Measurements from ENCODE around the gene TAP2. TPM values are rescaled to one million over a fixed set of nuclear protein-coding genes. Genes with fewer than 3 reads are reported as not detected.

TAP2 gene
- total and polyA plus RNA-seq, 2 experiments from 2014 or later: 4.9 to 102 TPM

GRCh38 chr6:32792901-32793435 lies 45.6 kb downstream of the TAP2 start (continued):
- TF ChIP-seq CTCF (conservative IDR thresholded peaks at IDR 0.05; ENCODE audit: low read depth in 2 of 2): no peak

GRCh38 chr6:32790306-32790705 lies 48.2 kb downstream of the TAP2 start:
- Mint-ChIP-seq H3K27me3 (ENCODE audit: insufficient read depth, low read depth, poor library complexity) (no peaks in the 10 kb centered on the region), H3K9me3 (no peaks in the 10 kb centered on the region), H3K4me3 (no peak overlapping the region), H3K27ac (no peak overlapping the region), H3K4me1 (peaks cover 7% of the 10 kb centered on the region; the same call in 2 of the 3 replicates), H3K36me3 (ENCODE audit: low read depth) (no peaks in the 10 kb centered on the region)
- Histone ChIP-seq H3F3A (replicated peaks; ENCODE audit: low read depth) (no peaks in the 10 kb centered on the region), H3K9me2 (ENCODE audit: insufficient read depth) (no peaks in the 10 kb centered on the region), H3K36me3 (ENCODE audit: insufficient read depth) (no peaks in the 10 kb centered on the region), H3K27me3 (ENCODE audit: insufficient read depth) (no peaks in the 10 kb centered on the region), H3K4me2 (no peak overlapping the region), H3K4me1 (ENCODE audit: insufficient read depth) (no peaks in the 10 kb centered on the region), H3K4me3 (no peak overlapping the region), H2AFZ (no peak overlapping the region), H4K20me1 (replicated peaks; ENCODE audit: insufficient read depth) (no peaks in the 10 kb centered on the region), H3K27ac (ENCODE audit: low read depth) (no peak overlapping the region), H3K79me2 (replicated peaks; ENCODE audit: insufficient read depth) (no peaks in the 10 kb centered on the region)
- ATAC-seq (no peak), DNase-seq (ENCODE audit: low spot score) (no peak)
- TF ChIP-seq CTCF (conservative IDR thresholded peaks at IDR 0.05; ENCODE audit: low read depth in 2 of 2) (no peak), EZH2 (IDR thresholded peaks at IDR 0.05; ENCODE audit: low read depth, unreplicated experiment) (no peak), POLR2AphosphoS5 (IDR thresholded peaks at IDR 0.05; ENCODE audit: low read depth) (no peak), ZNF114 (CRISPR knock-in tag; IDR thresholded peaks at IDR 0.05) (no peak), JUNB (IDR thresholded peaks at IDR 0.05; ENCODE audit: unreplicated experiment) (no peak), ZNF331 (CRISPR knock-in tag; IDR thresholded peaks at IDR 0.05; ENCODE audit: low read depth) (no peak), EZH2phosphoT487 (IDR thresholded peaks at IDR 0.05; ENCODE audit: unreplicated experiment) (no peak), ETS1 (IDR thresholded peaks at IDR 0.05) (no peak)
- TF ChIP-seq, protein P1, sequence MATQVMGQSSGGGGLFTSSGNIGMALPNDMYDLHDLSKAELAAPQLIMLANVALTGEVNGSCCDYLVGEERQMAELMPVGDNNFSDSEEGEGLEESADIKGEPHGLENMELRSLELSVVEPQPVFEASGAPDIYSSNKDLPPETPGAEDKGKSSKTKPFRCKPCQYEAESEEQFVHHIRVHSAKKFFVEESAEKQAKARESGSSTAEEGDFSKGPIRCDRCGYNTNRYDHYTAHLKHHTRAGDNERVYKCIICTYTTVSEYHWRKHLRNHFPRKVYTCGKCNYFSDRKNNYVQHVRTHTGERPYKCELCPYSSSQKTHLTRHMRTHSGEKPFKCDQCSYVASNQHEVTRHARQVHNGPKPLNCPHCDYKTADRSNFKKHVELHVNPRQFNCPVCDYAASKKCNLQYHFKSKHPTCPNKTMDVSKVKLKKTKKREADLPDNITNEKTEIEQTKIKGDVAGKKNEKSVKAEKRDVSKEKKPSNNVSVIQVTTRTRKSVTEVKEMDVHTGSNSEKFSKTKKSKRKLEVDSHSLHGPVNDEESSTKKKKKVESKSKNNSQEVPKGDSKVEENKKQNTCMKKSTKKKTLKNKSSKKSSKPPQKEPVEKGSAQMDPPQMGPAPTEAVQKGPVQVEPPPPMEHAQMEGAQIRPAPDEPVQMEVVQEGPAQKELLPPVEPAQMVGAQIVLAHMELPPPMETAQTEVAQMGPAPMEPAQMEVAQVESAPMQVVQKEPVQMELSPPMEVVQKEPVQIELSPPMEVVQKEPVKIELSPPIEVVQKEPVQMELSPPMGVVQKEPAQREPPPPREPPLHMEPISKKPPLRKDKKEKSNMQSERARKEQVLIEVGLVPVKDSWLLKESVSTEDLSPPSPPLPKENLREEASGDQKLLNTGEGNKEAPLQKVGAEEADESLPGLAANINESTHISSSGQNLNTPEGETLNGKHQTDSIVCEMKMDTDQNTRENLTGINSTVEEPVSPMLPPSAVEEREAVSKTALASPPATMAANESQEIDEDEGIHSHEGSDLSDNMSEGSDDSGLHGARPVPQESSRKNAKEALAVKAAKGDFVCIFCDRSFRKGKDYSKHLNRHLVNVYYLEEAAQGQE (IDR thresholded peaks at IDR 0.05; ENCODE audit: unreplicated experiment): no peak
- TF ChIP-seq, protein P2, sequence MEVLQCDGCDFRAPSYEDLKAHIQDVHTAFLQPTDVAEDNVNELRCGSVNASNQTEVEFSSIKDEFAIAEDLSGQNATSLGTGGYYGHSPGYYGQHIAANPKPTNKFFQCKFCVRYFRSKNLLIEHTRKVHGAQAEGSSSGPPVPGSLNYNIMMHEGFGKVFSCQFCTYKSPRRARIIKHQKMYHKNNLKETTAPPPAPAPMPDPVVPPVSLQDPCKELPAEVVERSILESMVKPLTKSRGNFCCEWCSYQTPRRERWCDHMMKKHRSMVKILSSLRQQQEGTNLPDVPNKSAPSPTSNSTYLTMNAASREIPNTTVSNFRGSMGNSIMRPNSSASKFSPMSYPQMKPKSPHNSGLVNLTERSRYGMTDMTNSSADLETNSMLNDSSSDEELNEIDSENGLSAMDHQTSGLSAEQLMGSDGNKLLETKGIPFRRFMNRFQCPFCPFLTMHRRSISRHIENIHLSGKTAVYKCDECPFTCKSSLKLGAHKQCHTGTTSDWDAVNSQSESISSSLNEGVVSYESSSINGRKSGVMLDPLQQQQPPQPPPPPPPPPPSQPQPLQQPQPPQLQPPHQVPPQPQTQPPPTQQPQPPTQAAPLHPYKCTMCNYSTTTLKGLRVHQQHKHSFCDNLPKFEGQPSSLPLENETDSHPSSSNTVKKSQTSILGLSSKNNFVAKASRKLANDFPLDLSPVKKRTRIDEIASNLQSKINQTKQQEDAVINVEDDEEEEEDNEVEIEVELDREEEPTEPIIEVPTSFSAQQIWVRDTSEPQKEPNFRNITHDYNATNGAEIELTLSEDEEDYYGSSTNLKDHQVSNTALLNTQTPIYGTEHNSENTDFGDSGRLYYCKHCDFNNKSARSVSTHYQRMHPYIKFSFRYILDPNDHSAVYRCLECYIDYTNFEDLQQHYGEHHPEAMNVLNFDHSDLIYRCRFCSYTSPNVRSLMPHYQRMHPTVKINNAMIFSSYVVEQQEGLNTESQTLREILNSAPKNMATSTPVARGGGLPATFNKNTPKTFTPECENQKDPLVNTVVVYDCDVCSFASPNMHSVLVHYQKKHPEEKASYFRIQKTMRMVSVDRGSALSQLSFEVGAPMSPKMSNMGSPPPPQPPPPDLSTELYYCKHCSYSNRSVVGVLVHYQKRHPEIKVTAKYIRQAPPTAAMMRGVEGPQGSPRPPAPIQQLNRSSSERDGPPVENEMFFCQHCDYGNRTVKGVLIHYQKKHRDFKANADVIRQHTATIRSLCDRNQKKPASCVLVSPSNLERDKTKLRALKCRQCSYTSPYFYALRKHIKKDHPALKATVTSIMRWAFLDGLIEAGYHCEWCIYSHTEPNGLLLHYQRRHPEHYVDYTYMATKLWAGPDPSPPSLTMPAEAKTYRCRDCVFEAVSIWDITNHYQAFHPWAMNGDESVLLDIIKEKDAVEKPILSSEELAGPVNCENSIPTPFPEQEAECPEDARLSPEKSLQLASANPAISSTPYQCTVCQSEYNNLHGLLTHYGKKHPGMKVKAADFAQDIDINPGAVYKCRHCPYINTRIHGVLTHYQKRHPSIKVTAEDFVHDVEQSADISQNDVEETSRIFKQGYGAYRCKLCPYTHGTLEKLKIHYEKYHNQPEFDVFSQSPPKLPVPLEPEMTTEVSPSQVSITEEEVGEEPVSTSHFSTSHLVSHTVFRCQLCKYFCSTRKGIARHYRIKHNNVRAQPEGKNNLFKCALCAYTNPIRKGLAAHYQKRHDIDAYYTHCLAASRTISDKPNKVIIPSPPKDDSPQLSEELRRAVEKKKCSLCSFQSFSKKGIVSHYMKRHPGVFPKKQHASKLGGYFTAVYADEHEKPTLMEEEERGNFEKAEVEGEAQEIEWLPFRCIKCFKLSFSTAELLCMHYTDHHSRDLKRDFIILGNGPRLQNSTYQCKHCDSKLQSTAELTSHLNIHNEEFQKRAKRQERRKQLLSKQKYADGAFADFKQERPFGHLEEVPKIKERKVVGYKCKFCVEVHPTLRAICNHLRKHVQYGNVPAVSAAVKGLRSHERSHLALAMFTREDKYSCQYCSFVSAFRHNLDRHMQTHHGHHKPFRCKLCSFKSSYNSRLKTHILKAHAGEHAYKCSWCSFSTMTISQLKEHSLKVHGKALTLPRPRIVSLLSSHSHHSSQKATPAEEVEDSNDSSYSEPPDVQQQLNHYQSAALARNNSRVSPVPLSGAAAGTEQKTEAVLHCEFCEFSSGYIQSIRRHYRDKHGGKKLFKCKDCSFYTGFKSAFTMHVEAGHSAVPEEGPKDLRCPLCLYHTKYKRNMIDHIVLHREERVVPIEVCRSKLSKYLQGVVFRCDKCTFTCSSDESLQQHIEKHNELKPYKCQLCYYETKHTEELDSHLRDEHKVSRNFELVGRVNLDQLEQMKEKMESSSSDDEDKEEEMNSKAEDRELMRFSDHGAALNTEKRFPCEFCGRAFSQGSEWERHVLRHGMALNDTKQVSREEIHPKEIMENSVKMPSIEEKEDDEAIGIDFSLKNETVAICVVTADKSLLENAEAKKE (CRISPR knock-in tag; IDR thresholded peaks at IDR 0.05): no peak

All from GM23338 (cell line).